ENCODE results near the gene MIAT.
"Not testable (repeated sequence)": the region's sequence is repeated elsewhere in the genome, so short reads cannot be mapped to it uniquely, and the experiment has no call there.

MIAT gene

GRCh38 chr22:26702906-26703830, 45.8 kb downstream of the MIAT start:
- no peak for DNase-seq (ENCODE audit: extremely low spot score)
- ChIA-PET POLR2A (no interaction called here), CTCF (no interaction called here)
- TF ChIP-seq ARNT (IDR thresholded peaks at IDR 0.05) (no peak), TARDBP (IDR thresholded peaks at IDR 0.05) (no peak), SP1 (IDR thresholded peaks at IDR 0.05) (no peak), PKNOX1 (IDR thresholded peaks at IDR 0.05) (no peak), ZNF384 (IDR thresholded peaks at IDR 0.05) (no peak), ELF4 (IDR thresholded peaks at IDR 0.05) (no peak), BHLHE40 (IDR thresholded peaks at IDR 0.05; ENCODE audit: borderline replicate concordance) (no peak), NFRKB (IDR thresholded peaks at IDR 0.05) (no peak), LEF1 (IDR thresholded peaks at IDR 0.05; ENCODE audit: borderline replicate concordance) (no peak), FOXK2 (IDR thresholded peaks at IDR 0.05) (no peak)

GRCh38 chr22:26705379-26705778, 48.0 kb downstream of the MIAT start:
- POLR2A ChIA-PET; CTCF ChIA-PET; DNase-seq (ENCODE audit: extremely low spot score): not testable (repeated sequence)

- CTCF ChIA-PET, result no interaction called here
- TF ChIP-seq ZNF384 (IDR thresholded peaks at IDR 0.05), result no peak
- no peak for TF ChIP-seq NFRKB (IDR thresholded peaks at IDR 0.05)
- TF ChIP-seq L3MBTL2 (conservative IDR thresholded peaks at IDR 0.05), result no peak
- DNase-seq (ENCODE audit: extremely low spot score), result no peak
- POLR2A ChIA-PET, result no interaction called here
Measured at GRCh38 chr22:26707090-26707489, 49.7 kb downstream of the MIAT start.

GRCh38 chr22:26707581-26707980, 50.2 kb downstream of the MIAT start:
- ChIA-PET POLR2A (no interaction called here), CTCF (no interaction called here)
- no peak for TF ChIP-seq TARDBP (IDR thresholded peaks at IDR 0.05)
- DNase-seq (ENCODE audit: extremely low spot score), result no peak

GRCh38 chr22:26708256-26709009, 51.0 kb downstream of the MIAT start:
- ChIA-PET CTCF (no interaction called here), POLR2A (no interaction called here)
- TF ChIP-seq FOXM1 (IDR thresholded peaks at IDR 0.05; ENCODE audit: borderline replicate concordance) (no peak), FOXA1 (IDR thresholded peaks at IDR 0.05) (no peak), PKNOX1 (IDR thresholded peaks at IDR 0.05) (no peak), L3MBTL2 (conservative IDR thresholded peaks at IDR 0.05) (no peak), HDGF (IDR thresholded peaks at IDR 0.05; ENCODE audit: borderline replicate concordance) (no peak), ZNF384 (IDR thresholded peaks at IDR 0.05) (no peak)
- DNase-seq (ENCODE audit: extremely low spot score), result no peak

- ChIA-PET POLR2A (no interaction called here), CTCF (no interaction called here)
- TF ChIP-seq FOXK2 (IDR thresholded peaks at IDR 0.05) (no peak), SUZ12 (IDR thresholded peaks at IDR 0.05) (no peak), FOXM1 (IDR thresholded peaks at IDR 0.05; ENCODE audit: borderline replicate concordance) (no peak), TARDBP (IDR thresholded peaks at IDR 0.05) (no peak)
- DNase-seq (ENCODE audit: extremely low spot score), result no peak
Measured at GRCh38 chr22:26709617-26710390, 52.4 kb downstream of the MIAT start.

- no peak for DNase-seq (ENCODE audit: extremely low spot score)
- no peak for TF ChIP-seq ELF4 (IDR thresholded peaks at IDR 0.05)
- TF ChIP-seq FOXM1 (IDR thresholded peaks at IDR 0.05; ENCODE audit: borderline replicate concordance), result no peak
- no peak for TF ChIP-seq ARNT (IDR thresholded peaks at IDR 0.05)
- CTCF ChIA-PET, result no interaction called here
- POLR2A ChIA-PET, result no interaction called here
Measured at GRCh38 chr22:26711205-26711963, 54.0 kb downstream of the MIAT start.

All from HEK293T (cell line).